ENCODE measurements around the gene CNOT2. TPM values are rescaled to one million over a fixed set of nuclear protein-coding genes. Genes with fewer than 3 reads are reported as not detected.

Gene CNOT2
- total RNA-seq, 1 donor from 2014 or later = 22.0 TPM

Other genes starting within 250 kb of the CNOT2 start
- 0.65 TPM for gene KCNMB4, start 122.9 kb downstream of the CNOT2 start, total RNA-seq